Measurements from ENCODE around the gene RUNX2.
"Not testable (repeated sequence)": the region's sequence is repeated elsewhere in the genome, so short reads cannot be mapped to it uniquely, and the experiment has no call there.

The RUNX2 gene

GRCh38 chr6:45327956-45328522 lies at the start of gene RUNX2:
TSS of gene RUNX2 (plus strand) at chr6:45328330. CDS start at chr6:45328727, 397 bp downstream.
- no peak for TF ChIP-seq CTCF (IDR thresholded peaks at IDR 0.05; ENCODE audit: poor library complexity, severe bottlenecking)
- peaks cover 13% of the 10 kb centered on the region for H3K4me1 ChIP-seq (ENCODE audit: insufficient read depth, poor library complexity, severe bottlenecking)
- H3K27me3 ChIP-seq (ENCODE audit: insufficient read depth, poor library complexity, severe bottlenecking): no peaks in the 10 kb centered on the region
- DNase-seq (ENCODE audit: low spot score) (no peak), ATAC-seq (ENCODE audit: low read depth) (peak; percentile 50)
- H3K4me3 ChIP-seq (ENCODE audit: severe bottlenecking): no peak within 1 kb of the TSS
- no peak within 1 kb of the TSS for H3K27ac ChIP-seq (ENCODE audit: poor library complexity, severe bottlenecking)
- no peaks in the 10 kb centered on the region for H3K9me3 ChIP-seq (ENCODE audit: severe bottlenecking)
- no peaks in the 10 kb centered on the region for H3K36me3 ChIP-seq (ENCODE audit: low read depth)

- H3K36me3 ChIP-seq (ENCODE audit: low read depth): no peaks in the 10 kb centered on the region
- H3K4me1 ChIP-seq (ENCODE audit: insufficient read depth, poor library complexity, severe bottlenecking): no peaks in the 10 kb centered on the region
- no peak for TF ChIP-seq CTCF (IDR thresholded peaks at IDR 0.05; ENCODE audit: poor library complexity, severe bottlenecking)
- DNase-seq (ENCODE audit: low spot score): no peak
- no peak overlapping the region for H3K4me3 ChIP-seq (ENCODE audit: severe bottlenecking)
- no peaks in the 10 kb centered on the region for H3K9me3 ChIP-seq (ENCODE audit: severe bottlenecking)
- ATAC-seq (ENCODE audit: low read depth): no peak
- H3K27me3 ChIP-seq (ENCODE audit: insufficient read depth, poor library complexity, severe bottlenecking): no peaks in the 10 kb centered on the region
- no peak overlapping the region for H3K27ac ChIP-seq (ENCODE audit: poor library complexity, severe bottlenecking)
Measured at GRCh38 chr6:45278367-45278766, 49.8 kb upstream of the RUNX2 start.

GRCh38 chr6:45286707-45287106 lies 41.4 kb upstream of the RUNX2 start:
- not testable (repeated sequence) for H3K9me3 ChIP-seq (ENCODE audit: severe bottlenecking); DNase-seq (ENCODE audit: low spot score); H3K4me1 ChIP-seq (ENCODE audit: insufficient read depth, poor library complexity, severe bottlenecking); H3K27me3 ChIP-seq (ENCODE audit: insufficient read depth, poor library complexity, severe bottlenecking); H3K27ac ChIP-seq (ENCODE audit: poor library complexity, severe bottlenecking); H3K36me3 ChIP-seq (ENCODE audit: low read depth); ATAC-seq (ENCODE audit: low read depth); H3K4me3 ChIP-seq (ENCODE audit: severe bottlenecking)

- H3K27ac ChIP-seq (ENCODE audit: poor library complexity, severe bottlenecking): no peak overlapping the region
- H3K9me3 ChIP-seq (ENCODE audit: severe bottlenecking): no peaks in the 10 kb centered on the region
- TF ChIP-seq CTCF (IDR thresholded peaks at IDR 0.05; ENCODE audit: poor library complexity, severe bottlenecking): no peak
- H3K4me3 ChIP-seq (ENCODE audit: severe bottlenecking): no peak overlapping the region
- DNase-seq (ENCODE audit: low spot score) (no peak), ATAC-seq (ENCODE audit: low read depth) (no peak)
- H3K27me3 ChIP-seq (ENCODE audit: insufficient read depth, poor library complexity, severe bottlenecking): no peaks in the 10 kb centered on the region
- no peaks in the 10 kb centered on the region for H3K36me3 ChIP-seq (ENCODE audit: low read depth)
- H3K4me1 ChIP-seq (ENCODE audit: insufficient read depth, poor library complexity, severe bottlenecking): no peaks in the 10 kb centered on the region
Measured at GRCh38 chr6:45289751-45290514, 38.2 kb upstream of the RUNX2 start.

- Histone ChIP-seq H3K9me3 (ENCODE audit: severe bottlenecking) (no peaks in the 10 kb centered on the region), H3K27ac (ENCODE audit: poor library complexity, severe bottlenecking) (no peak overlapping the region), H3K4me1 (ENCODE audit: insufficient read depth, poor library complexity, severe bottlenecking) (no peaks in the 10 kb centered on the region), H3K4me3 (ENCODE audit: severe bottlenecking) (no peak overlapping the region), H3K36me3 (ENCODE audit: low read depth) (no peaks in the 10 kb centered on the region), H3K27me3 (ENCODE audit: insufficient read depth, poor library complexity, severe bottlenecking) (no peaks in the 10 kb centered on the region)
- TF ChIP-seq CTCF (IDR thresholded peaks at IDR 0.05; ENCODE audit: poor library complexity, severe bottlenecking): no peak
- DNase-seq (ENCODE audit: low spot score): no peak
- ATAC-seq (ENCODE audit: low read depth): no peak
Measured at GRCh38 chr6:45293306-45293705, 34.8 kb upstream of the RUNX2 start.

- not testable (repeated sequence) for H3K4me3 ChIP-seq (ENCODE audit: severe bottlenecking); H3K27ac ChIP-seq (ENCODE audit: poor library complexity, severe bottlenecking); H3K9me3 ChIP-seq (ENCODE audit: severe bottlenecking); ATAC-seq (ENCODE audit: low read depth); H3K27me3 ChIP-seq (ENCODE audit: insufficient read depth, poor library complexity, severe bottlenecking); H3K4me1 ChIP-seq (ENCODE audit: insufficient read depth, poor library complexity, severe bottlenecking); H3K36me3 ChIP-seq (ENCODE audit: low read depth); DNase-seq (ENCODE audit: low spot score)
Measured at GRCh38 chr6:45294065-45294701, 33.9 kb upstream of the RUNX2 start.

Data from RWPE2 (cell line).